Measurements from ENCODE around the gene EXOC3L1.
A peak's percentile ranks its signal among the peaks of the same experiment; 100 is the strongest.

EXOC3L1 gene

GRCh38 chr16:67163164-67163998, 26.6 kb downstream of the EXOC3L1 start:
- DNase-seq, result peak in 1 of 2 experiments; percentile 48

GRCh38 chr16:67162506-67163163, 27.3 kb downstream of the EXOC3L1 start:
- DNase-seq, result no peak

GRCh38 chr16:67161595-67162058, 28.3 kb downstream of the EXOC3L1 start:
- peak in 1 of 2 experiments; percentile 27 for DNase-seq

DNA sequence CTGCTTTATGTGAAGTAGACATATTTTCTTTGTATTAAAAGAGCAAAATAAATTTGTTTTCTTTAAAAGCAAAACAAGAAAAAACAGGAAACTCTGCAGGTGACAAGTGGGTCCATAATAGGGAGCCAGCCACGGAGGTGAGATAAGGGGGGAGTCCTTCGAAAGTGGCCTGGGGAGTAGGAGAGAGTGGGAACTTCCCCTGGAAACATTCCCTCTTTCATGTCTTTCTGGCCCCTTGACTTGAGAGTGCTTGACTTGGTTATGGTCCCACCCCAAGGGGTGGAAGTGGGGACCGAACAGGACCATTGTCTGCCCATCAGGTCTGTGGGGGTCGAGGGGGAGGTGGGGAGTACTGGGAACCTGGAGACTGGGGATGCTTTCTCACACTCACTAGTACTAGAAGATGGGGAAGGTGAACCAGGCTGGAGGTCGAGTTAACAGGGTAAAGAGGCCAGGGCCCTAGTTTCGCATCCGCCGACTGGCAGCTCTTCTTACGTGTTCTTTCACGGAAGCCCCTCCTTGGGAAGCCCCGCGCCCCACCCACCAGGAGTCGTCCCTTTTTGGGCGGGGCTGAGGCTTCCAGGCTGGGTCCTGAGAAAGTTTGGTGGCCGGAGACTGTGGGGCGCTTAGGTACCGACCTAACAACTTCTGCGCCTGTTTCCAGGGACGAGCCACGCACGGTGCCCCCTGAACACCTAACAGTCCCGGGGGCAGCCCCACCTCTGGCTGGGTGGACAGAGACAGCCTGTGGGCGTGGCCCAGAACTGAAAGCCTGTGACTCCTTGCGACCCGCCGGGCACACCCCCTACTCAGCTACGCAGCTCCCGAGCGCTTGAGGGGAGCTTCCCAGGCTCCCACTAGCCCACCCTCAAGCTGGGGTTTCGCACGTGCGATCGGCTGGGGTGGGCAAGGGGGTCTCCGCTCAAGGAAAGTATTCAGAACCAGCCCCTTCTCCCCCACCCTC, 31.0 kb downstream of the EXOC3L1 start:
- no peak for DNase-seq

DNA sequence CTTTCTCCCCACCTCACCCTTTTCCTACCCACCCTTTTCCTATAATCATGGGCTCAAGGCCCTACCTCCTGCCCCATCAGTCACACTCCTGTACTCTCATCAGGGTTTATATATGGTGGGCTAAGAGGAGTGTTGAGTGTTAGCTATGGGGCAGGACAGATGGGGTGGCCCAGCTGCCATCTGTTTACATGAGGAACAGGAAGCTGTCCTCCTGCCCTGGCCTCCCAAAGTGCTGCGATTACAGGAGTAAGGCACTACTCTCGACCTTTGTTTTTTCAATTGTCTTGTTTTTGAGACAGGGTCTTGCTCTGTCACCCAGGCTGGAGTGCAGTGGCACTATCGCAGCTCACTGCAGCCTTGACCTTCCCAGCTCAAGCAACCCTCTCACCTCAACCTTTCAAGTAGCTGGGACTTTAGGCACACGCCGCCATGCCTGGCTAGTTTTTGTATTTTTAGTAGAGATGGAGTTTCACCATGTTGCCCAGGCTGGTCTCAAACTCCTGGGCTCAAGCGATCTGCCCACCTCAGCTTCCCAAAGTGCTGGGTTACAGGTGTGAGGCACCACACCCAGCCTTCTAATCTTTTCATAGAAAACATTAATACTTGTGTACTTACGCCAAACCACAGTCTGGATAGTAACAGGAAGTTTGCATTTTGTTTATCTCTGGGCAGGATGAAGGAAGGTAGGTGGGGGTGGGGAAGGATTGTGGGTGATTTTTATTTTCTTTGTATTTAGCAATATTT, 31.9 kb downstream of the EXOC3L1 start:
- DNase-seq, result no peak

DNA sequence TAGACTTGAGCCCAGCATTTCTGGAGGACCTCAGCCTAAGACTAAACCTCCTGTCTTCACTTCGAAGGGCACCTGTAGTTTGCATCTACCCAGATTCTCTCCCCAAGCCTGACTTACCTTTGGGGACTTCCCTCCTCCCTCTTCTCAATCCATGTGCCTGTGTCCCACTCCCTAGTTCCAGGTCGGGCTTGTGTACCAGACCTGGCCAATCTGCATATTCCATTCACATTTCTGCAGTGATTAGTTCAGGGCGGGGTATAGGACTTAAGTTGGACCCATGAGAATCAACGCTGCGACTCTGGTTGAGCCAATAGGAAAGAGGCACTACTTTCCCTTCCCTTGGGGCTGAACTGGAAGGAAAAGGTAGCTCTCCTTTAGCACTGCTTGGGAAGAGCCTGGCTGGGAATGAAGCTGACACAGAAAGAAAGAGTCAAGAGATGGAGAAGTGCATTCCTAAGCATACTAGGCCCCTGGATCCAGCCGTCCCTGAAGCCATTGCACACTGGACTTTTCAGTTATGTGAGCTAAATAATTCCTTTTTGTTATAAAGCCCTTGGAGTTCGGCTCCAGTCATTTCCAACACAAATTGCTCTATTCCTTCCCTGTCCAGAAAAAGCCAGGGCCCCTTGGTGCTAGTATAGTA, 32.7 kb downstream of the EXOC3L1 start:
- DNase-seq, result no peak

- no peak for DNase-seq
Observed at GRCh38 chr16:67156143-67156844, 33.6 kb downstream of the EXOC3L1 start.

DNA sequence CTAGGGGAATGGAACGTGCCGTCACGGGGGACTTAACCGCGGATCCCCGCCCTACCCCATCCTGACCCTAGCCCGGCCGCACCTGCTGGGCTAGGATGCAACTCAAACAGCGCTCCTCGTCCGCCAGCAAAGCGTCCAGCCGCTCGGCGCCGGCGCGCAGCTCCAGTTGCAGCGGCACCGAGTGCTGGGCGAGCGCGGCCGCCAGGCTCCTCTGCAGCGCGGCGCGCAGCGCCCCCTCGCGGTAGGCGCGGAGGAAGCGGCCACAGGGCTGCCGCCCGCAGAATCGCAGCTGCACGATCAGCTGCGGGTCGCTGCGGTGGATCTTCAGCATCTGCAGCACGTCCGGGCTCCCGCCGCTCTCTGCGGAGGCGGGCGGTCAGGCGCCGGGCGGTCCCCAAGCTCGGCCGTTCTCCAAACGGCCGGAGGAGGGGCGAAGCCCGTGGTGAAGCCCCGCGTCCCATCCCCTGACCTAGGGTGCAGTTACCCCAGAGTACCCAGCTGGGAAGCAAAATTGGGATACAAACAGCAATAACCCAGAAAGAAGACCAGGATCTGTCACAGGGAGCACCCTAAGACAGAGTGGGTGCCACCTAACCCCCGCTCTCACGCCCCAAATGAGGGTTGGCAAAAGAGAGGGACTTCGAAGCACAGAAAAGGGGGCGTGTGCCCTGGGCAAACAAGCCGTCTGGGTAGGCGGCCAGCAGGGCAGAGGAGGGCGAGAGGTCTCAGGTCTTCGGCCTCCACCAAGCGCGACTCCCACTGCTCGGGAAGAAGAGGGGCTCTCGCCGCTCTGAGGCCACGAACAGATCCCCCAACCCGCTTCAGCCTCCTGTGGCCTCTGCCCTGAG, 34.4 kb downstream of the EXOC3L1 start:
- DNase-seq, result no peak

- no peak for DNase-seq
Observed at GRCh38 chr16:67154578-67155294, 35.2 kb downstream of the EXOC3L1 start.

GRCh38 chr16:67151431-67152097, 38.4 kb downstream of the EXOC3L1 start:
- DNase-seq, result no peak

DNA sequence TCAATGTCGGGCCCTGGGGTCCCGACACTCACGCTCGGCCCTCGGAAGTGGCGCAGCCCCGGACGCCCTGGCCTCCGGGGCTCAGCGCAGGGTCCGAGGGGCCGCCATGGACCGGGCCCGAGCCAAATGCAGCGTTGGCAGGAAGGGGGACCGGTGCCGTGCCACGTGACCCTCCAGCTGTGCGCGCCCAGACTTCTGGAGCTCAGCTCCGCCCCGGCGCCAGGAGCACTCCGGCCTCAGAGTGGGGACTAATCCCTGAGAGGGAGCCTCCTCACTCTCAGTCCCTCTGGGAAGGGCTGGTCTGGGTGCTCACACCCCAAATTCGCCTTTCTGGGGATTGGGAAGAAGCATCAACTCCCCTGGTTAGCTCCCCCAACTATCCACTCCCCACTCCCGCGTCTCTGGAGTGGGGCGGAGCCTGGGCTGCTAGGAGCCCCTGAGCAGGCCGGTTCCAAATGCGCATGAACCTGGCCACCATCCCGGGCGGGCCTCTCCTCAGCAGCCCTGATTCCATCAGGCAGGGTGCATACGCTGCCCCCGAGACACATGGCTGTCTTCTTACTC, 39.0 kb downstream of the EXOC3L1 start, which contains the start of gene B3GNT9:
Gene B3GNT9, minus strand, starts transcription at position 166 of the 564 bp plus-strand sequence. CDS start 513 bp downstream, outside the sequence.
- DNase-seq, result no peak

DNA sequence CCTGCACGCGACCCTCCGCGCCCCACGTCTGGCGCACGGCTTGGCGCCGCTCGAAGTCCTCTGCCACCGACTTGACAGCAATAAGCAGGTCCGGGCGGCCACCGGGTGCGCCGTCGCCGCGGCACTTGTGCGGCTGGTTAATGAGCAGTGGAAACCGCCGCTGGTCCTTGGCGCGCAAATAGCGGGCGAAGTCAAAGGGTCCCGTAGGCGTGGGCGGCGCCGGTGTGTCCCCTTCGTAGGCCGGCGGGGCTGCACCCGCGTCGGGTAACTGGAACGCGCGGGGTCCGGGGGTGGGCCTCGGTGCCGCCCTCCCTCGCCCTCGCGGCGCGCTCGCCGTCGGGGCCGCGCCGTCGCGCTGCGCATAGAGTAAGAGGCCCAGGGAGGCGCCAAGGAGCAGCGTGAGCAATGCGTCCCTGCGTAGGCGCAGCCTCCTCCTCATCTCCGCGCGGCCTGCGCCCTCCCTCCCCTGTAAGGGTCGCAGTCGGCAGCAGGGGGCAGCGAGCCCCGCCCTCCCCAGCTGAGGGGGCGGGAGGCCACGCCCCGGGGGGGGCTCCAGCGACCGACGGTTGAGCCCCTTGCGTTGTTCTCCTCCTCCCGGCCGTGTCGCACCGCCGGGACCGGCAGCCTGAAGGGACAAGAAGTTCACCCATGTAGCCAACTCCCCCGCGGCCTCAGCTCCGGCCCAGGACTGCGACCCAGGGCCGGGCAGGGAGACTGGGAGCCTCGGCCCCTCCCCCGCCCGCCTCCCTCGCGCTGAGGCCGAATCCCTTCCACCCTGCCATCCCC, 39.7 kb downstream of the EXOC3L1 start:
- DNase-seq, result no peak

- no peak for DNase-seq
Observed at GRCh38 chr16:67149276-67150046, 40.5 kb downstream of the EXOC3L1 start.

DNA sequence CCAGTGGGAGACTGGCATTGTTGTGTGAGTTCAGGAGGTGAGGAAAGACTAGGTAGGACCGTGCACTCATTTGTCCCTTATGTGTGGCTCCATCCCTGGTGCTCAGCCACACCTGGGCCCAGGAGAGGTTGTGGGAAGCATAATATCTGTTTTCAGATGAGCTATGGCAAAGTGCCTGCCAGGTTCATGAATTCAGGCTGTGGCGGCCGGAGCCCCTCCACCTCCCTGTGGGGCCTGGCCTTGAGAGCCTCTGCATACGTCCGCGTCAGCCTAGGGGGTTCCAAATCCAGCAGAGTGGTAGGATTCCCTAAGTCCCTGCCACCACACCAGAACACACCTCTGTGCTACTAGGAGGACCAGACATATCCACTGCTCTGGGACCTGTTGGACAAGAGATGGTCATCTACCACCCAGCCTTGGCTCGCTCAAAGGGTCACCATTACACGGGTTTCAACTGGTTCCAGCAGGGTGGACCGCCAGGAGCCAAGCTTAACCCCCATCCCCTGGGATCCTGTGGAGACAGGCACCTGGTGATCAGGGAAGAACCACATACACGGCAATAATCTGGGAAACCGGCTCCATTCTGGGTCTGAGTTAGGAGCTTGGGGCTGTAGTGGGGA, 41.2 kb downstream of the EXOC3L1 start:
- DNase-seq, result no peak

- no peak for DNase-seq
Observed at GRCh38 chr16:67148221-67148620, 41.7 kb downstream of the EXOC3L1 start.
